NT2/D1 (cell line): Measurements from ENCODE around the gene ATP8B1.

ENCODE experiments used
- DNase-seq: peaks from one replicate; pipeline ENCODE4 v3.0.0-alpha.2; 2011; ENCODE audit warnings: low read depth, low spot score
- H3K27me3 ChIP-seq: 2 replicates; pipeline ENCODE4 v1.6.0; 2011; ENCODE audit warnings: mild to moderate bottlenecking; ENCODE audit not compliant: insufficient read length, insufficient read depth
- H3K36me3 ChIP-seq: 2 replicates; pipeline ENCODE4 v1.6.1; 2011; ENCODE audit warnings: mild to moderate bottlenecking, low read length, mixed read lengths; ENCODE audit not compliant: insufficient read depth, insufficient read length
- H3K4me1 ChIP-seq: 2 replicates; pipeline ENCODE4 v1.5.1; 2011; ENCODE audit not compliant: insufficient read depth, insufficient read length
- H3K4me3 ChIP-seq: 2 replicates; pipeline ENCODE4 v1.5.1; 2011; ENCODE audit warnings: low read depth; ENCODE audit not compliant: insufficient read length
- H3K9ac ChIP-seq: 2 replicates; pipeline ENCODE4 v1.6.0; 2011; ENCODE audit warnings: low read depth; ENCODE audit not compliant: insufficient read length
- H3K9me3 ChIP-seq: 2 replicates; pipeline ENCODE4 v1.5.1; 2011; ENCODE audit warnings: mild to moderate bottlenecking, low read length; ENCODE audit not compliant: insufficient read depth
- SUZ12 ChIP-seq: IDR thresholded peaks from 2 replicates; pipeline ENCODE4 v1.6.1; 2011; ENCODE audit not compliant: insufficient read length, insufficient read depth; ENCODE audit errors: extremely low read depth
- YY1 ChIP-seq: IDR thresholded peaks from 2 replicates; pipeline ENCODE4 v1.6.1; 2011; ENCODE audit not compliant: insufficient read length, insufficient read depth
- ZNF274 ChIP-seq: IDR thresholded peaks from 2 replicates; pipeline ENCODE4 v1.6.1; 2011; ENCODE audit warnings: mild to moderate bottlenecking, low read depth, low read length

The ATP8B1 gene

DNA sequence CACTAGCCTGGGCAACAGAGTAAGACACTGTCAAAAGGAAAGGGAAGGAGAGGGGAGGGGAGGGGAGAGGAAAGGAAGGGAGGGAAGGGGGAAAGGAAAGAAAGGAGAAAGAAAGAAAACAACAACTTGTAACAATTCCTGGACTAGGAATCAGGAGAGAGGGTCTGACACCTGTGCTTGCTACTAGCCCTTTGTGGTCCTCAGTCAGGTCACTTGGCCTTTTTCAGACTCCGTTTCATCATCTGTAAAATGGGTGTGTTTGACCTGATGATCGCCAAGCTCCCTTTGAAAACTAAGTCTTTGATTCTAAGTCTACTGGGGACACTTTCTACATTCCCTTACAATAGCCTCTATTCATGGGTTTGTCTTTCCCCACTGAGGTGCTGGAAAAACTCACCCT is 11.4 kb upstream of the ATP8B1 start:
- Histone ChIP-seq H3K9me3 (peaks cover 9% of the 10 kb centered on the region), H3K4me1 (no peaks in the 10 kb centered on the region), H3K36me3 (no peaks in the 10 kb centered on the region), H3K9ac (no peak overlapping the region), H3K4me3 (no peak overlapping the region), H3K27me3 (no peaks in the 10 kb centered on the region)
- no peak for DNase-seq
- TF ChIP-seq SUZ12 (no peak), ZNF274 (no peak), YY1 (no peak)

DNA sequence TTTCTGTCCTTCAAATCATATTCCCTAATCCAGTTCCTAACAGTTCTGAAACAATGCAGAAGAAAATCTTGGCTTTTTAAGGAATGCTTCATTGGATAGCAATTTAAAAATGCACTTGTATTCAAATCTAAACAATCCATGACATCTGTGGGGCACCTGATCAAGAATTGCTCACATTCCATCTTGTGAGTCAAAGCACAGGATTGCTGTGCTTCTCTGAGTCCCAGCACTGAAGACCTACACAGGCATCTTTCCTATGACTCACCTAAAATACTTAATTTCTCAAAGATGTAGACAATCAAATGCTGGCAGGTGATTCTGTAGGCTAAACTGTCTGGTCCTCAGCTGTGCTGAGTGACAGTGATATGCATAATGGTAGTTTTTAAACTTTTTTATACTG is 10.1 kb upstream of the ATP8B1 start:
- DNase-seq, result no peak
- no peaks in the 10 kb centered on the region for H3K36me3 ChIP-seq
- H3K27me3 ChIP-seq, result no peaks in the 10 kb centered on the region
- no peak overlapping the region for H3K9ac ChIP-seq
- TF ChIP-seq ZNF274 (no peak), YY1 (no peak), SUZ12 (no peak)
- no peaks in the 10 kb centered on the region for H3K4me1 ChIP-seq
- no peak overlapping the region for H3K4me3 ChIP-seq
- H3K9me3 ChIP-seq, result peaks cover 9% of the 10 kb centered on the region

DNA sequence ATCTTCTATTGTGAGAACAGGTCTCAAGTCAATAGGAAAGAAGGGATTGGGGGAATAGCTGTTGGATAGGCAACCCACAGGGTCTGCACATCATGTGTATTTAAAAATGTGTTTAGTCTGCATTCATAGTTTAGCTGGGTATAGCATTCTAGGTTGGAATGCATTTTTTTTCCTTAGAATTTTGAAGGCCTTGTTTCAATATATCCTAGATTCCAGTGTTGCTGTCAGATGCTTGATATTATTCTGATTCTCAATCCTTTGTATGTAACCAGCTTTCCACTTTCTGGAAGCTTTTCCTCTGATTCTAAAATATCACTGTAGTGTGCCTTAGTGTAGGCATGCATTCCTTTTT is 9.0 kb upstream of the ATP8B1 start:
- no peak for DNase-seq
- TF ChIP-seq SUZ12, result no peak
- TF ChIP-seq YY1, result no peak
- TF ChIP-seq ZNF274, result no peak

DNA sequence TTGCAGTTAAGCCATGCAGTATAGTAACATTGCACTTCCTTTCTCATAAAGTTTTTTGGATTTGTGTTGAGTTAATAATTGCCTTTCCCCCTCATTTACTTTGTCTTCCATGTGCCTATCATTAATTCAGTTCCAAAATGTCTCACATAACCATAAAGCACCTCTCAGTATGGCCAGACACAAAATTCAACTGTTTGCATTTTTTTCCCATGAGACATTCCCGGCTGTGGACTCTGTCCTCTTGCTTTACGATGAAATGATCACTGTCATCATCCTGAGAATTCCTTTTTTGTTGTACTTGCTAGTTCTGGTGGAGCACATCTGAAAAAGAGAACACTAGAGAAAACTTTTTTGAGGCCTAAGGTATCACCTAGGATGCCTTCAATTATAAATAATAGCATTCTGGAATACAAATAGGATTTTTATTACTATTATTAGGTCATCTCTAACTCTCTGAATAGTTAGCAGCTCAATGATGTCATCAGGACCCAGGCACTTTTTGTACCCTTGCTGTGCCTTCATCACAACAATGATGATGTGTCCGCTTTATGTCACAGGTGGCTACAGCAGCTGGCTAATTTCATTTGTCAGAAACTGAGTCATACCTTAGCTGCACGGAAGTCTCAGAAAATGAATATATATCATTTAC is 8.5 kb upstream of the ATP8B1 start:
- Histone ChIP-seq H3K36me3 (no peaks in the 10 kb centered on the region), H3K9ac (no peak overlapping the region), H3K27me3 (no peaks in the 10 kb centered on the region), H3K4me1 (no peaks in the 10 kb centered on the region), H3K4me3 (no peak overlapping the region), H3K9me3 (peaks cover 9% of the 10 kb centered on the region)
- no peak for DNase-seq
- no peak for TF ChIP-seq ZNF274

More for the DNA sequence above, 9.0 kb upstream of the ATP8B1 start:
- Histone ChIP-seq H3K9ac (no peak overlapping the region), H3K4me3 (no peak overlapping the region), H3K36me3 (no peaks in the 10 kb centered on the region), H3K27me3 (no peaks in the 10 kb centered on the region), H3K4me1 (no peaks in the 10 kb centered on the region), H3K9me3 (peaks cover 9% of the 10 kb centered on the region)

DNA sequence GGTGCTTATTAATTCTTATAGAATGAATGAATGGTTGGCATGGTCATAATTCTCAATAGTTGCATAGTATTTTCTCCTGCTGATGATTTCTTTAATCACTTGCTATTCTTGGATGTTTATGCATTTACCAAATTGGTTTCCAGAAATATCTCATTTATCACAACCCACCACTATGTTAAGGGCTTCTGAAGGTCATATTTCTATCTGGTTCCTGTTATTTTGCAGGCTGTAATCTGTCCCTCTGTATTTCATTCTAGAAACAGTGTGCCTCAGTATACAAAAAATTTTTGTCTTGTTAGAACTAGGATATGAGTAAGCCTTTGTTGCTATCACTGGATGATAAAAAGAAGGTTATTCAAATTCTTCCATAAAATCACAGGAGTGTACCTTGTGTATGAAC is 6.1 kb upstream of the ATP8B1 start:
- no peaks in the 10 kb centered on the region for H3K4me1 ChIP-seq
- no peaks in the 10 kb centered on the region for H3K36me3 ChIP-seq
- TF ChIP-seq SUZ12, result no peak
- no peak for TF ChIP-seq YY1
- no peak for TF ChIP-seq ZNF274
- H3K9me3 ChIP-seq, result peaks cover 9% of the 10 kb centered on the region
- no peak overlapping the region for H3K9ac ChIP-seq
- no peak overlapping the region for H3K4me3 ChIP-seq
- DNase-seq, result no peak
- peaks cover 12% of the 10 kb centered on the region for H3K27me3 ChIP-seq

DNA sequence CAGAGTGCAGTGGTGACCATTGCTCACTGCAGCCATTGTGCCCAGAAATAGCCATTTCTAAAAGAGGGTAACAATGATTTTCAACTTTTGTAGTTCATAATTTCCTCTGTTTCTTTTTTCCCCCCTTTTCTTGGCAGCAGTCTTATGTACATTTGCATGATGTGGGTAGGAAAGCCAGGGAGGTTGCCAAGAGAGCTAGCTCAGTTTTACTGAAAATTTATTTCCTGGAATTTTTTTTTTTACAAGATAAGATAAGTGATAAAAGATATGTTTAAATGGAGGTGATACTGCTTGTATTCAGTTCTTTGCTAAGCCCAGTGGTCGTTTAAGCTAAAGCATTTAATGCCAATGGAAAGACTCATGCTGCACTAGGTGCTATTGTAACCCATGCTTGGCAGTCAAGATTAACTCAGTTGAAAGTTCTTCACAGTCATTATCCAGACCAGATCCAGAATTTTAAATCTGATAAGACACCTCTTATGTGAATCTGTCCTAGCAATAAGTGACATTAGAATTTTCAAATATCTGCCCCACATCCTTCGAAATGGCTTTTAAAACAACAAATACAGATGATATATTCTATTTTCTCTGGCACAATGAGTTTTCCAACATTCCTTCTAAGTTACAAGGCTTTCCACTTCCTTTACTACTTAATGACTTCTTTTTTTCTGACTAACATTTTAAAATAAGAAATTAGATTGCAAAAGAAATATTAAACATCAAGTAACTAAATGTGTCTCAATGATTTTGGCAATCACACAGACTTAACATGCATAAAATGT is 4.4 kb upstream of the ATP8B1 start:
- Histone ChIP-seq H3K4me1 (peaks cover 2% of the 10 kb centered on the region), H3K27me3 (peaks cover 29% of the 10 kb centered on the region), H3K9ac (no peak overlapping the region), H3K4me3 (no peak overlapping the region), H3K36me3 (no peaks in the 10 kb centered on the region), H3K9me3 (peaks cover 9% of the 10 kb centered on the region)
- TF ChIP-seq YY1 (no peak), SUZ12 (no peak), ZNF274 (no peak)
- no peak for DNase-seq

DNA sequence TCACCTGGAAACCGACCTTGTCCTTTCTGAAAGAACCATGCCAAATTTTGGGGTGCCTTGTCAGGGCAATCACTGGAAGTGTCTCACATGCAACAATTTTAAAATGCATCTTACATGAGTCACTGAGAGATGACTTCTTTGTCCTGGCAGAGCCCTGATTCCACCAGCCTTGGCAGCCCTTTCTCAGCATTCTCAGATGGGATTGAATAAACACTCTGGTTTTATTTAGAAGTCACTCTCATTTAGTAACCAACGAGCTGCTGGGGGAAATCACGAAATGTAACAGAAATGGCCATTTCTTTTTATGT is 3.8 kb upstream of the ATP8B1 start:
- Histone ChIP-seq H3K4me3 (no peak overlapping the region), H3K9ac (no peak overlapping the region), H3K27me3 (peaks cover 35% of the 10 kb centered on the region), H3K4me1 (peaks cover 2% of the 10 kb centered on the region), H3K9me3 (peaks cover 5% of the 10 kb centered on the region), H3K36me3 (no peaks in the 10 kb centered on the region)
- no peak for DNase-seq
- TF ChIP-seq ZNF274 (no peak), YY1 (no peak), SUZ12 (no peak)
